Duodenal mucosa (tissue), 2 donors: ENCODE measurements around the gene AGMAT.

Experiments used
- H3K27ac ChIP-seq: one replicate; pipeline ENCODE4 v1.7.0; 2013; ENCODE audit warnings: low read depth, low read length
- H3K27me3 ChIP-seq, 2 donors: one replicate each; pipeline ENCODE4 v1.7.0; 2013; ENCODE audit warnings: low read length in 2 of 2, control low read depth in 1 of 2; ENCODE audit not compliant: insufficient read depth in 2 of 2, control insufficient read depth in 1 of 2
- H3K36me3 ChIP-seq, 2 donors: one replicate each; pipeline ENCODE4 v1.7.0; 2013; ENCODE audit warnings: low read length in 2 of 2, control low read depth in 1 of 2; ENCODE audit not compliant: insufficient read depth in 2 of 2, control insufficient read depth in 1 of 2
- H3K4me1 ChIP-seq, 2 donors: one replicate each; pipeline ENCODE4 v1.7.0; 2013; ENCODE audit warnings: low read length in 2 of 2, control low read depth in 1 of 2; ENCODE audit not compliant: insufficient read depth in 2 of 2, control insufficient read depth in 1 of 2
- H3K4me3 ChIP-seq, 2 donors: one replicate each; pipeline ENCODE4 v1.7.0; 2013; ENCODE audit warnings: low read length in 2 of 2, low read depth in 1 of 2
- H3K9ac ChIP-seq, 2 donors: one replicate each; pipeline ENCODE4 v1.7.0; 2013; ENCODE audit warnings: low read length in 2 of 2, low read depth in 1 of 2
- H3K9me3 ChIP-seq, 2 donors: one replicate each; pipeline ENCODE4 v1.7.0; 2013; ENCODE audit warnings: low read length in 2 of 2, control low read depth in 1 of 2; ENCODE audit not compliant: control insufficient read depth in 1 of 2

The AGMAT gene

GRCh38 chr1:15622712-15623373 is 38.0 kb upstream of the AGMAT start:
- no peaks in the 10 kb centered on the region for H3K9me3 ChIP-seq
- no peak overlapping the region for H3K27ac ChIP-seq
- no peaks in the 10 kb centered on the region for H3K27me3 ChIP-seq
- peaks cover 2 to 12% of the 10 kb centered on the region in 2 donors for H3K36me3 ChIP-seq
- no peak overlapping the region for H3K4me3 ChIP-seq
- peaks cover 32 to 34% of the 10 kb centered on the region in 2 donors for H3K4me1 ChIP-seq
- H3K9ac ChIP-seq = no peak overlapping the region

- no peaks in the 10 kb centered on the region for H3K27me3 ChIP-seq
- peaks cover 32 to 34% of the 10 kb centered on the region in 2 donors for H3K4me1 ChIP-seq
- H3K4me3 ChIP-seq = no peak overlapping the region
- H3K36me3 ChIP-seq = peaks cover 2 to 7% of the 10 kb centered on the region in 2 donors
- H3K9me3 ChIP-seq = no peaks in the 10 kb centered on the region
- no peak overlapping the region for H3K9ac ChIP-seq
- no peak overlapping the region for H3K27ac ChIP-seq
Observed at GRCh38 chr1:15621975-15622374, 37.1 kb upstream of the AGMAT start.

GRCh38 chr1:15620902-15621682 is 36.2 kb upstream of the AGMAT start:
- Histone ChIP-seq H3K4me1 (peaks cover 38 to 39% of the 10 kb centered on the region in 2 donors), H3K9ac (no peak overlapping the region), H3K9me3 (no peaks in the 10 kb centered on the region), H3K36me3 (no peaks in the 10 kb centered on the region), H3K27me3 (no peaks in the 10 kb centered on the region), H3K4me3 (no peak overlapping the region), H3K27ac (no peak overlapping the region)

- Histone ChIP-seq H3K4me3 (no peak overlapping the region), H3K27ac (no peak overlapping the region), H3K27me3 (no peaks in the 10 kb centered on the region), H3K4me1 (peaks cover 32 to 38% of the 10 kb centered on the region in 2 donors), H3K9ac (no peak overlapping the region), H3K9me3 (no peaks in the 10 kb centered on the region), H3K36me3 (no peaks in the 10 kb centered on the region)
Observed at GRCh38 chr1:15620155-15620545, 35.3 kb upstream of the AGMAT start.

GRCh38 chr1:15618655-15619525 is 34.0 kb upstream of the AGMAT start:
- peak overlapping the region; percentile 95 to 97 for H3K9ac ChIP-seq
- H3K27me3 ChIP-seq = no peaks in the 10 kb centered on the region
- no peaks in the 10 kb centered on the region for H3K9me3 ChIP-seq
- H3K27ac ChIP-seq = peak overlapping the region; percentile 95
- H3K4me1 ChIP-seq = peaks cover 29 to 32% of the 10 kb centered on the region in 2 donors
- H3K4me3 ChIP-seq = peak overlapping the region; percentile 97 to 98
- H3K36me3 ChIP-seq = no peaks in the 10 kb centered on the region

GRCh38 chr1:15618077-15618654 is 33.3 kb upstream of the AGMAT start:
- Histone ChIP-seq H3K36me3 (no peaks in the 10 kb centered on the region), H3K27ac (peak overlapping the region; percentile 95), H3K4me1 (peaks cover 29 to 32% of the 10 kb centered on the region in 2 donors), H3K9me3 (no peaks in the 10 kb centered on the region), H3K9ac (peak overlapping the region; percentile 95 to 97), H3K4me3 (peak overlapping the region; percentile 97 to 98), H3K27me3 (no peaks in the 10 kb centered on the region)

GRCh38 chr1:15617173-15618076 is 32.6 kb upstream of the AGMAT start, which contains the start of gene DDI2:
Gene DDI2 (plus strand): TSS chr1:15617458. CDS start chr1:15617671, 213 bp downstream.
- Histone ChIP-seq H3K4me1 (peaks cover 25 to 29% of the 10 kb centered on the region in 2 donors), H3K27me3 (no peaks in the 10 kb centered on the region), H3K27ac (peak within 1 kb of the TSS; percentile 95), H3K36me3 (no peaks in the 10 kb centered on the region), H3K9ac (peak within 1 kb of the TSS; percentile 95 to 97), H3K9me3 (no peaks in the 10 kb centered on the region), H3K4me3 (peak within 1 kb of the TSS; percentile 97 to 98)

- Histone ChIP-seq H3K36me3 (no peaks in the 10 kb centered on the region), H3K4me1 (peaks cover 25 to 29% of the 10 kb centered on the region in 2 donors), H3K27ac (peak overlapping the region; percentile 76), H3K27me3 (no peaks in the 10 kb centered on the region), H3K4me3 (peak overlapping the region; percentile 61 to 81), H3K9ac (peak overlapping the region; percentile 51 to 61), H3K9me3 (no peaks in the 10 kb centered on the region)
Observed at GRCh38 chr1:15616373-15617172, 31.7 kb upstream of the AGMAT start.
